ENCODE results near the gene MYL7. TPM values are rescaled to one million over a fixed set of nuclear protein-coding genes. Genes with fewer than 3 reads are reported as not detected.
"Not testable (repeated sequence)": the region's sequence is repeated elsewhere in the genome, so short reads cannot be mapped to it uniquely, and the experiment has no call there.

Gene MYL7
- total RNA-seq, 1 donor from 2014 or later: 518 TPM

DNA sequence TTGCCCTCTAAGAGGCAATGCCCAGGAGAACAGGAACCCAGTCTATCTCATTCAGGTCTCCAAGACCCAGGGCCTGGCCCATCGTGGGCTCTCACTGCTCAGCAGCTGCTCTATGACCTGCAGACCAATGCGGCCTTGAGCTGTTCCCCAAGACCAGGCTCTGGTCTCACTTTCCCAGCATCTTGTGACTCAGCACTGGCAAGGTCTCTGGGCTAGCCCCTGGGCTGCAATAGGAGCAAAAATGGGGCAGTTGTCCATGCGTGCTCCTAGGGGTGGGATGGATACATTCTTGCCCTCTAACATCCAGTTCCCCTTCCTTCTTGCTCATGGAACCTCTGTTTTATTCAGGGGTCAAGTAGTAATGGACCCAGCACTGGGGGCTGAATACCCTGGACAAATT lies 34.6 kb upstream of the MYL7 start:
- no peak overlapping the region for H3K4me3 ChIP-seq
- TF ChIP-seq, protein P1, sequence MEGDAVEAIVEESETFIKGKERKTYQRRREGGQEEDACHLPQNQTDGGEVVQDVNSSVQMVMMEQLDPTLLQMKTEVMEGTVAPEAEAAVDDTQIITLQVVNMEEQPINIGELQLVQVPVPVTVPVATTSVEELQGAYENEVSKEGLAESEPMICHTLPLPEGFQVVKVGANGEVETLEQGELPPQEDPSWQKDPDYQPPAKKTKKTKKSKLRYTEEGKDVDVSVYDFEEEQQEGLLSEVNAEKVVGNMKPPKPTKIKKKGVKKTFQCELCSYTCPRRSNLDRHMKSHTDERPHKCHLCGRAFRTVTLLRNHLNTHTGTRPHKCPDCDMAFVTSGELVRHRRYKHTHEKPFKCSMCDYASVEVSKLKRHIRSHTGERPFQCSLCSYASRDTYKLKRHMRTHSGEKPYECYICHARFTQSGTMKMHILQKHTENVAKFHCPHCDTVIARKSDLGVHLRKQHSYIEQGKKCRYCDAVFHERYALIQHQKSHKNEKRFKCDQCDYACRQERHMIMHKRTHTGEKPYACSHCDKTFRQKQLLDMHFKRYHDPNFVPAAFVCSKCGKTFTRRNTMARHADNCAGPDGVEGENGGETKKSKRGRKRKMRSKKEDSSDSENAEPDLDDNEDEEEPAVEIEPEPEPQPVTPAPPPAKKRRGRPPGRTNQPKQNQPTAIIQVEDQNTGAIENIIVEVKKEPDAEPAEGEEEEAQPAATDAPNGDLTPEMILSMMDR (IDR thresholded peaks at IDR 0.05; ENCODE audit: borderline replicate concordance): no peak
- H3K36me3 ChIP-seq: no peaks in the 10 kb centered on the region
- DNase-seq: no peak
- intact Hi-C loops (cut with micrococcal nuclease): no loop called here
- no peak overlapping the region for H3K27ac ChIP-seq (replicated peaks)
- H3K27me3 ChIP-seq (ENCODE audit: low read depth): peaks cover 11% of the 10 kb centered on the region
- peaks cover 10% of the 10 kb centered on the region for H3K4me1 ChIP-seq
- no peaks in the 10 kb centered on the region for H3K9me3 ChIP-seq (replicated peaks)

DNA sequence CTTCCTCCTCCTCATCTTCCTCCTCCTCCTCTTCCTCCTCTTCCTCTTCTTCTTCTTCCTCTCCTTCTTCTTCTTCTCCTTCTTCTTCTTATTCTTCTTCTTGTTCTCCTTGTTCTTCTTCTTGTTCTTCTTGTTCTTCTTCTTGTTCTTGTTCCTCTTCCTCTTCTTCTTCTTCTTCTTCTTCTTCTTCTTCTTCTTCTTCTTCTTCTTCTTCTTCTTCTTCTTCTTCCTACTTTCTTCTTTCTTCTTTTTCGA lies 33.5 kb upstream of the MYL7 start:
- H3K4me3 ChIP-seq; intact Hi-C loops (cut with micrococcal nuclease); H3K36me3 ChIP-seq; H3K27me3 ChIP-seq (ENCODE audit: low read depth); H3K27ac ChIP-seq (replicated peaks); H3K9me3 ChIP-seq (replicated peaks); DNase-seq: not testable (repeated sequence)
- peaks cover 10% of the 10 kb centered on the region for H3K4me1 ChIP-seq

DNA sequence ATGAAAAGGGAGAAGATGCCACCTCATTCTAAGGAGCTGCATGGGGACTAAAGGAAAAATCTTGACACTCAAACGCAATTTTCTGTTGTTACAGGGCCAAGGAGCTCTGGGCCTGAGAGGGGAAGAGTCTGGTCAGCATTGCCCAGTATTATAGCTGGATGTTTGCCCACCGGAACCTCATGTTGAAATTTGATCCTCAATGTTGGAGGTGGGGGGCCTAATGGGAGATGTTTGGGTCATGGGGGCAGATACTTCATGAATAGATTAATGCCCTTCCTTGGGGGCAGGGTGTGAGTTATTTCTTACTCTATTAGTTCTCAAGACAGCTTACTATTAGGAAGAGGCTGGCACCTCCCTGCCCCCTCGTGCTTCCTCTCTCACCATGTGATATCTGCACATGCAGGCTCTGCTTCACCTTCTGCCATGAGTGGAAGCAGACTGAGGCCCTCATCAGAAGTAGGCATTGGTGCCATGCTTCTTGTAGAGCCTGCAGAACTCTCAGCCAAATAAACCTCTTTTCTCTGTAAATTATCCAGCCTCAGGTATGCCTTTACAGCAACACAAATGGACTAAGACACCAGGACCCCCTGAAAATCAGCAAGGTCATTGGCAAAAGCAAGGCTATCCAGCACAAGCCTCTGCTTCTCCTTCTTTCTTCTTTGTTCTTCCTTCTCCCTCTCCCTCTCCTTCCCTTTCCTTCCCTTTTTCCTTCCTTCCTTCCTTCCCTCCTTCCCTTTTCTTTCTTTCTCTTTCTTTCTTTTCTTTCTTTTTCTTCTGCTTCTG lies 33.0 kb upstream of the MYL7 start:
- no peak overlapping the region for H3K27ac ChIP-seq (replicated peaks)
- no peaks in the 10 kb centered on the region for H3K9me3 ChIP-seq (replicated peaks)
- H3K4me1 ChIP-seq: peaks cover 10% of the 10 kb centered on the region
- TF ChIP-seq, protein P1 (IDR thresholded peaks at IDR 0.05; ENCODE audit: borderline replicate concordance): no peak
- intact Hi-C loops (cut with micrococcal nuclease): no loop called here
- peaks cover 6% of the 10 kb centered on the region for H3K27me3 ChIP-seq (ENCODE audit: low read depth)
- no peak overlapping the region for H3K4me3 ChIP-seq
- no peaks in the 10 kb centered on the region for H3K36me3 ChIP-seq
- DNase-seq: no peak

DNA sequence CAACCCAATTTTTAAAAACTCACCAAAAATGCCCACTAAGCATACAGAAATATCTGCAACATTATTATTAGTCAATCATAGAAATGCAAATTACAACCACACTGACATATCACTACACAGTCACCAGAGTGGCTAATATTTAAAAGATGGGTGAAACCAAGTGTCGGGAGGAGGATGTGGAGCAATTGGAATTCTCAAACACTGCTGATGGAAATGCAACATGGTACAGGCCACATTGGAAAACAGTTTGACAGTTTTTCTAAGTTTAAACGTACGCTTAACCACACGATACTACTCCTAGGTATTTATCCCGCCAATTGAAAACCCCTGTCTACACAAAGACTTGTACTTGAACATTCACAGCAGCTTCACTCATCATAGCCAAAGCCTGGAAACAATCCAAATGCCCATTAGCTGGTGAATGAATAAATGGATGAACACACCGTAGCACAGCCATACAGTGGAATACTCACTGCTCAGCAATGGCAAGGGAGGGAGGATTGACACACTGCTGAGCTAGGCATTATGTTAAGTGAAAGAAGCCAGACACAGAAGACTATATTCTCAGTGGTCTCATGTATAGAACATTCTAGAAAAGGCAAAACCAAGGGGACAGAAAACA lies 31.8 kb upstream of the MYL7 start:
- peaks cover 6% of the 10 kb centered on the region for H3K27me3 ChIP-seq (ENCODE audit: low read depth)
- no peak overlapping the region for H3K4me3 ChIP-seq

DNA sequence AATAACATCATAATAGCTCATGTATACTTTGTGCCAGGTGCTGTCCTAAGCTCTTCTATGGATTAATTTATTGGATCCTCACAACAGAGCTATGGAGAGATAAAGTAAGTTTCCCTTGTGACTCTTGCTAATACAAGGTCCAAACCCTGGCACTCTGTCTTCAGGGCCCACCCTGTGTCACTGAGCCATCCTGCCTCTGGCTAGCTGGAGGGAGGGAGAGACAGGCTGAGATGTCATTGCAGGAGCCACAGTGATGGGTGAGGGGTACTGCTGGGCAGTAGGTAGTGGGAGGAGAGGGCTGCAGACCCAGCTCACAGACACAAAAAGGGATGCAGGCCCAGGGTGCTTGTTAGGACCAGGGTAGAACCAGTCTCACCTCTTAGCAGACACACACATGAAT lies 31.2 kb upstream of the MYL7 start:
- Histone ChIP-seq H3K27ac (replicated peaks) (no peak overlapping the region), H3K9me3 (replicated peaks) (no peaks in the 10 kb centered on the region), H3K4me3 (no peak overlapping the region), H3K36me3 (no peaks in the 10 kb centered on the region), H3K4me1 (peaks cover 1% of the 10 kb centered on the region), H3K27me3 (ENCODE audit: low read depth) (peaks cover 6% of the 10 kb centered on the region)
- intact Hi-C loops (cut with micrococcal nuclease): no loop called here
- no peak for DNase-seq
- TF ChIP-seq, protein P1 (IDR thresholded peaks at IDR 0.05; ENCODE audit: borderline replicate concordance): no peak

More for the DNA sequence above, 31.8 kb upstream of the MYL7 start:
- H3K9me3 ChIP-seq (replicated peaks): no peaks in the 10 kb centered on the region
- TF ChIP-seq, protein P1 (IDR thresholded peaks at IDR 0.05; ENCODE audit: borderline replicate concordance): no peak
- no peak for DNase-seq
- intact Hi-C loops (cut with micrococcal nuclease): no loop called here
- H3K27ac ChIP-seq (replicated peaks): no peak overlapping the region
- peaks cover 7% of the 10 kb centered on the region for H3K4me1 ChIP-seq
- H3K36me3 ChIP-seq: no peaks in the 10 kb centered on the region

DNA sequence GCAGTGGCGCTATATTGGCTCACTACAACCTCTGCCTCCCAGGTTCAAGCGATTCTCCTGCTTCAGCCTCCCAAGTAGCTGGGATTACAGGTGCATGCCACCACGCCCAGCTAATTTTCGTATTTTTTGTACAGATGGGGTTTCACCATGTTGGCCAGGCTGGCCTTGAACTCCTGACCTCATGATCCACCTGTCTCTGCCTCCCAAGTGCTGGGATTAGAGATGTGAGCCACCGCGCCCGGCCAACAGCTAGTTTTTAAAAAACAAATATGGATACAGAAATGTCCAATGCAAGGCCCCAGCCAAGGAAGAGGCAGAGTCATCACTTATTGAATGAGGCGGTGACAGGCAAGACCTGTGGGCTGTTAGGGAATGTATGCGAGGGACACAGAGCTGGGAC lies 30.8 kb upstream of the MYL7 start:
- H3K4me3 ChIP-seq; DNase-seq; H3K36me3 ChIP-seq; H3K27ac ChIP-seq (replicated peaks); intact Hi-C loops (cut with micrococcal nuclease); H3K9me3 ChIP-seq (replicated peaks); H3K4me1 ChIP-seq; H3K27me3 ChIP-seq (ENCODE audit: low read depth): not testable (repeated sequence)
